ENCODE data around the gene NCAM1. TPM values are rescaled to one million over a fixed set of nuclear protein-coding genes. Genes with fewer than 3 reads are reported as not detected.
A peak's percentile ranks its signal among the peaks of the same experiment; 100 is the strongest.

NCAM1 gene
- 5.4 to 5.9 TPM (median 5.5 TPM) in 3 replicates for total RNA-seq (2021)
- percentile 34 among the genes with signal in this experiment for Bru-seq, nascent RNA
- long read RNA-seq, experiment 1, partial matches to known transcripts = 4 of 12 reads
- long read RNA-seq, experiment 1, other reads (novel, unspliced or antisense) = 8 of 12 reads
- long read RNA-seq, experiment 2, partial matches to known transcripts = 0 of 7 reads
- long read RNA-seq, experiment 2, other reads (novel, unspliced or antisense) = 7 of 7 reads
- long read RNA-seq, experiment 3 = 0 reads

DNA sequence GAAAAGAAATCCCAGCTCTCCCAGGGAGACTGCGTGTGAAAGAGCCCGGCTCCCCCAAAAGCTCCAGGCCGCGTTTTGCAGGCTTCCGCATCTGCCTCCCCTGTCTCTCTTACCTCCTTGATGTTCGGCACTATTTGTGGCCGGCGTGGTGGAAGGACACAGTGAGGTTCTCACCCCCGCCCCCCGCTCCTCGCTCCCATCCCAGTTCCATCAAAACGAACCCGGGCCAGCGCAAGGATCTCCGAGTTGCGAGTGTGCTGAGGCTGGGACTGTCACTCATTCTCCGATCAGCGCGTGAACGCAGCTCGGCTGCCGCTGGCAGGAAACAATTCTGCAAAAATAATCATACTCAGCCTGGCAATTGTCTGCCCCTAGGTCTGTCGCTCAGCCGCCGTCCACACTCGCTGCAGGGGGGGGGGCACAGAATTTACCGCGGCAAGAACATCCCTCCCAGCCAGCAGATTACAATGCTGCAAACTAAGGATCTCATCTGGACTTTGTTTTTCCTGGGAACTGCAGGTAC, at the start of gene NCAM1:
TSS of gene NCAM1 (plus strand) at position 275 of the 523 bp plus-strand sequence.
- no peak within 1 kb of the TSS for H3K27ac Mint-ChIP-seq
- peak within 1 kb of the TSS; percentile 92 for H3K4me3 Mint-ChIP-seq
- no peaks in the 10 kb centered on the region for H3K9me3 Mint-ChIP-seq
- DNase-seq (ENCODE audit: low spot score) (peak; percentile 97), ATAC-seq (peak; percentile 82)
- H3K4me1 Mint-ChIP-seq = peaks cover 13% of the 10 kb centered on the region
- CTCF ChIA-PET = interaction anchor here (0.7 to 1.6 kb wide), 7 partner anchors 66 to 373 kb away, joined by 3 to 9 read pairs (median 4); no protein-coding TSS in a partner anchor
- POLR2A ChIA-PET = no interaction called here
- H3K36me3 Mint-ChIP-seq = no peaks in the 10 kb centered on the region
- peaks cover 62% of the 10 kb centered on the region for H3K27me3 Mint-ChIP-seq (ENCODE audit: low read depth)
- TF ChIP-seq ZNF263 (CRISPR knock-in tag; IDR thresholded peaks at IDR 0.05; ENCODE audit: low read depth) (no peak), ZNF232 (CRISPR knock-in tag; IDR thresholded peaks at IDR 0.05) (peak; percentile 49; the same call in 1 of the 2 replicates), JUN (CRISPR knock-in tag; IDR thresholded peaks at IDR 0.05) (no peak), NFE2L1 (CRISPR knock-in tag; IDR thresholded peaks at IDR 0.05) (no peak), MYBL2 (CRISPR knock-in tag; IDR thresholded peaks at IDR 0.05) (0 out of 2 replicates have a peak, but pooled peaks have one; percentile 40), CREM (CRISPR knock-in tag; IDR thresholded peaks at IDR 0.05) (0 out of 2 replicates have a peak, but pooled peaks have one; percentile 38), E2F5 (CRISPR knock-in tag; IDR thresholded peaks at IDR 0.05) (0 out of 2 replicates have a peak, but pooled peaks have one; percentile 11), E2F1 (CRISPR knock-in tag; IDR thresholded peaks at IDR 0.05) (0 out of 2 replicates have a peak, but pooled peaks have one; percentile 44), ZNF416 (CRISPR knock-in tag; IDR thresholded peaks at IDR 0.05) (no peak), NR1H2 (CRISPR knock-in tag; IDR thresholded peaks at IDR 0.05) (no peak), ETV6 (CRISPR knock-in tag; IDR thresholded peaks at IDR 0.05) (0 out of 2 replicates have a peak, but pooled peaks have one; percentile 35), TEAD1 (CRISPR knock-in tag; IDR thresholded peaks at IDR 0.05) (peak; percentile 93), CDX4 (CRISPR knock-in tag; IDR thresholded peaks at IDR 0.05; ENCODE audit: borderline replicate concordance) (no peak), MAX (CRISPR knock-in tag; IDR thresholded peaks at IDR 0.05) (peak; percentile 85), TEAD4 (CRISPR knock-in tag; IDR thresholded peaks at IDR 0.05) (no peak), IRF2 (CRISPR knock-in tag; IDR thresholded peaks at IDR 0.05; ENCODE audit: borderline replicate concordance, low read depth) (no peak), SMAD3 (CRISPR knock-in tag; IDR thresholded peaks at IDR 0.05; ENCODE audit: borderline replicate concordance) (peak; percentile 79; the same call in 1 of the 2 replicates), SOX15 (CRISPR knock-in tag; IDR thresholded peaks at IDR 0.05) (no peak), SP1 (CRISPR knock-in tag; conservative IDR thresholded peaks at IDR 0.05) (peak; percentile 88), ZNF317 (CRISPR knock-in tag; IDR thresholded peaks at IDR 0.05; ENCODE audit: borderline replicate concordance, low read depth) (no peak), ZBTB43 (CRISPR knock-in tag; IDR thresholded peaks at IDR 0.05) (peak; percentile 96), ELF4 (CRISPR knock-in tag; IDR thresholded peaks at IDR 0.05; ENCODE audit: low read depth) (no peak), FOXP1 (CRISPR knock-in tag; IDR thresholded peaks at IDR 0.05; ENCODE audit: borderline replicate concordance) (peak; percentile 73; the same call in 1 of the 2 replicates), KAT7 (CRISPR knock-in tag; IDR thresholded peaks at IDR 0.05; ENCODE audit: borderline replicate concordance) (0 out of 2 replicates have a peak, but pooled peaks have one; percentile 53)
- TF ChIP-seq, protein P1, sequence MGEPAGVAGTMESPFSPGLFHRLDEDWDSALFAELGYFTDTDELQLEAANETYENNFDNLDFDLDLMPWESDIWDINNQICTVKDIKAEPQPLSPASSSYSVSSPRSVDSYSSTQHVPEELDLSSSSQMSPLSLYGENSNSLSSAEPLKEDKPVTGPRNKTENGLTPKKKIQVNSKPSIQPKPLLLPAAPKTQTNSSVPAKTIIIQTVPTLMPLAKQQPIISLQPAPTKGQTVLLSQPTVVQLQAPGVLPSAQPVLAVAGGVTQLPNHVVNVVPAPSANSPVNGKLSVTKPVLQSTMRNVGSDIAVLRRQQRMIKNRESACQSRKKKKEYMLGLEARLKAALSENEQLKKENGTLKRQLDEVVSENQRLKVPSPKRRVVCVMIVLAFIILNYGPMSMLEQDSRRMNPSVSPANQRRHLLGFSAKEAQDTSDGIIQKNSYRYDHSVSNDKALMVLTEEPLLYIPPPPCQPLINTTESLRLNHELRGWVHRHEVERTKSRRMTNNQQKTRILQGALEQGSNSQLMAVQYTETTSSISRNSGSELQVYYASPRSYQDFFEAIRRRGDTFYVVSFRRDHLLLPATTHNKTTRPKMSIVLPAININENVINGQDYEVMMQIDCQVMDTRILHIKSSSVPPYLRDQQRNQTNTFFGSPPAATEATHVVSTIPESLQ (CRISPR knock-in tag; IDR thresholded peaks at IDR 0.05) = no peak
- TF ChIP-seq, protein P2, sequence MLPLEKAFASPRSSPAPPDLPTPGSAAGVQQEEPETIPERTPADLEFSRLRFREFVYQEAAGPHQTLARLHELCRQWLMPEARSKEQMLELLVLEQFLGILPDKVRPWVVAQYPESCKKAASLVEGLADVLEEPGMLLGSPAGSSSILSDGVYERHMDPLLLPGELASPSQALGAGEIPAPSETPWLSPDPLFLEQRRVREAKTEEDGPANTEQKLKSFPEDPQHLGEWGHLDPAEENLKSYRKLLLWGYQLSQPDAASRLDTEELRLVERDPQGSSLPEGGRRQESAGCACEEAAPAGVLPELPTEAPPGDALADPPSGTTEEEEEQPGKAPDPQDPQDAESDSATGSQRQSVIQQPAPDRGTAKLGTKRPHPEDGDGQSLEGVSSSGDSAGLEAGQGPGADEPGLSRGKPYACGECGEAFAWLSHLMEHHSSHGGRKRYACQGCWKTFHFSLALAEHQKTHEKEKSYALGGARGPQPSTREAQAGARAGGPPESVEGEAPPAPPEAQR (CRISPR knock-in tag; IDR thresholded peaks at IDR 0.05) = no peak
- TF ChIP-seq, protein P3, sequence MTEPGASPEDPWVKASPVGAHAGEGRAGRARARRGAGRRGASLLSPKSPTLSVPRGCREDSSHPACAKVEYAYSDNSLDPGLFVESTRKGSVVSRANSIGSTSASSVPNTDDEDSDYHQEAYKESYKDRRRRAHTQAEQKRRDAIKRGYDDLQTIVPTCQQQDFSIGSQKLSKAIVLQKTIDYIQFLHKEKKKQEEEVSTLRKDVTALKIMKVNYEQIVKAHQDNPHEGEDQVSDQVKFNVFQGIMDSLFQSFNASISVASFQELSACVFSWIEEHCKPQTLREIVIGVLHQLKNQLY (CRISPR knock-in tag; IDR thresholded peaks at IDR 0.05) = no peak
- TF ChIP-seq, protein P4, sequence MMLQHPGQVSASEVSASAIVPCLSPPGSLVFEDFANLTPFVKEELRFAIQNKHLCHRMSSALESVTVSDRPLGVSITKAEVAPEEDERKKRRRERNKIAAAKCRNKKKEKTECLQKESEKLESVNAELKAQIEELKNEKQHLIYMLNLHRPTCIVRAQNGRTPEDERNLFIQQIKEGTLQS (CRISPR knock-in tag; conservative IDR thresholded peaks at IDR 0.05) = no peak
